Measurements from ENCODE around the gene BCKDK.

- TF ChIP-seq, protein P1, sequence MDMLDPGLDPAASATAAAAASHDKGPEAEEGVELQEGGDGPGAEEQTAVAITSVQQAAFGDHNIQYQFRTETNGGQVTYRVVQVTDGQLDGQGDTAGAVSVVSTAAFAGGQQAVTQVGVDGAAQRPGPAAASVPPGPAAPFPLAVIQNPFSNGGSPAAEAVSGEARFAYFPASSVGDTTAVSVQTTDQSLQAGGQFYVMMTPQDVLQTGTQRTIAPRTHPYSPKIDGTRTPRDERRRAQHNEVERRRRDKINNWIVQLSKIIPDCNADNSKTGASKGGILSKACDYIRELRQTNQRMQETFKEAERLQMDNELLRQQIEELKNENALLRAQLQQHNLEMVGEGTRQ (CRISPR knock-in tag; IDR thresholded peaks at IDR 0.05), result no peak; the same call in 1 of the 2 replicates
- no peak for TF ChIP-seq ZNF138 (CRISPR knock-in tag; conservative IDR thresholded peaks at IDR 0.05)
Measured at GRCh38 chr16:31117384-31118222, 9.4 kb downstream of the BCKDK start, which contains the start of gene KAT8.

Data from WTC11 (cell line).